H4 (cell line): Measurements from ENCODE around the gene MTHFD1L. TPM values are rescaled to one million over a fixed set of nuclear protein-coding genes. Genes with fewer than 3 reads are reported as not detected.
A peak's percentile ranks its signal among the peaks of the same experiment; 100 is the strongest.
"Not testable (repeated sequence)": the region's sequence is repeated elsewhere in the genome, so short reads cannot be mapped to it uniquely, and the experiment has no call there.

Source experiments
- DNase-seq: peaks from one replicate; pipeline ENCODE4 v3.0.0-alpha.2; 2015; ENCODE audit warnings: low spot score
- total RNA-seq: library from RNA; depleted of rRNA; stranded (reverse); fragments of >200 nt; shearing (Covaris generic); gene quantifications from 2 replicates; pipeline ENCODE4 v1.2.3, GENCODE V29; 2014; rRNA removed

Gene MTHFD1L
- 16.3 and 20.1 TPM in 2 replicates for total RNA-seq

DNA sequence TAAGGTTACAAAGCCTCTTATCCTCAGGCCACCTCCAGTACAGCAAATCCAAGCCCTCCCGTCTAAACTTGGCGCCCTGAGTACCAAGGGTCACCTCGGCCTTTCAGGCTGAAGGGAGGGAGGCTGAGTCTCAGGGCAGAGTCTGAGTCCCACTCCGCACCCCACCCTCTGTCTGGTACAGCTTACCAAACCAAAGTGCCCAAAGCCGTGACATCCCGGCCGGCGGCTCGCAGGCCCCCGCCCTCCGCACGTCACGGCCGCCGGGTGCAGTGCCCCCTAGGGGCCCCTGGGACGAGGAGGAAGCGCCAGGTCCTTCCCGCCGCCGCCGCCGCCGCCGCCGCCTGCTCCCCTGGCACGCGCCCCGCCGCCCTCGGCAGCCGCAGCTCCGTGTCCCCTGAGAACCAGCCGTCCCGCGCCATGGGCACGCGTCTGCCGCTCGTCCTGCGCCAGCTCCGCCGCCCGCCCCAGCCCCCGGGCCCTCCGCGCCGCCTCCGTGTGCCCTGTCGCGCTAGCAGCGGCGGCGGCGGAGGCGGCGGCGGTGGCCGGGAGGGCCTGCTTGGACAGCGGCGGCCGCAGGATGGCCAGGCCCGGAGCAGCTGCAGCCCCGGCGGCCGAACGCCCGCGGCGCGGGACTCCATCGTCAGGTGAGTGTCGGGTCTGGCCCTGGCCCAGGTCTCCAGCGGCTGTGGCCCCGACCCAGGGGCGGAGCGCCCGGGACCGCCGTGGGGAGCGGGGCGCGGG is at the start of gene MTHFD1L:
Gene MTHFD1L (plus strand): TSS at position 297 of the 741 bp plus-strand sequence. CDS start 121 bp downstream, at position 418.
- peak; percentile 61 for DNase-seq

DNA sequence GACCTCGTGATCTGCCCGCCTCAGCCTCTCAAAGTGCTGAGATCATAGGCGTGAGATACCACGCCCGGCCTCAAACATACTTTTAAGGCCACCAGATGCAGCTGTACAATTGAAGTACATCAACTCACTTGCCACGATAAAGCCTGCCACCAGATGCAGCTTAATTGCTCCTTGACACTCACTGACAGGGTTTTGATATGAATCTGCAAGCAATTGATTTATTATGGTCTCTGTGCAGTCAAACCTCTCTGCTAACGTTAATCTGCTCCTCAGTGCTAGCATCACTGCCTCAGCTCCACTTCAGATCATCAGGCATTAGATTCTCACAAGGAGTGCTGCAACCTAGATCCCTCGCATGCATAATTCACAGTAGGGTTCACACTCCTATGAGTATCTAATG is 48.9 kb upstream of the MTHFD1L start:
- DNase-seq: not testable (repeated sequence)

DNA sequence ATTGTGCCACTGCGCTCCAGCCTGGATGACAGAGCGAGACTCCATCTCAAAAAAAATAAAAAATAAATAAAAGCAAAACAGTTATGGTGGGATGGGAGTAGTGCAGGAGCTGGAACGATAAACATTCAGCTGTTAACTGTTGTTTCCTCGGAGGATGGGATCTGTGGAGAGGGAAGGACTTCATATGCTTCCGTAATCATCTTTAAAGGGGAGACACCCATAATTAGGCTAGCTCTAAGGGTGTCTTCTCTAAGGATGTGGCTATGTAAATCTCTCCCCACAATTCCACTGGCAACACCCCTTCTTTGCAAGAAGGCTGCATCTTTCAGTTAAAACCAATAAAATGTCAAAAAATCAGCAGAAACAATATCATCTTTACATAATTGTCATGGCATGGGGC is 42.6 kb upstream of the MTHFD1L start:
- no peak for DNase-seq

DNA sequence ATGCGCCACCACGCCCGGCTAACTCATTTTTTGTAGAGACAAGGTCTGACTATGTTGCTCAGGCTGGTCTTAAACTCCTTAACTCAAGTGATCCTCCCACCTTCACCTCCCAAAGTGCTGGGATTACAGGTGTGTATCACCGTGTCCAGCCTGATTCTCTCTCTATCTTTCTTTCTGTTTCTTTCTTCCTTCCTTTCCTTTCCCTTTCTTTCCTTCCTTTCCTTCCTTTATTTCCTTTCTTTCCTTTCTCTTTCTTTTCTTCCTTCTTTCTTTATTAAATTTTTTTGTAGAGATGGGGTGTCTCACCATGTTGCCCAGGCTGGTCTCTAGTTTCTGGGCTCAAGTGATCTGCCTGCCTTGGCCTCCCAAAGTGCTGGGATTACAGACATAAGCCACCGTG is 38.7 kb upstream of the MTHFD1L start:
- DNase-seq: no peak

DNA sequence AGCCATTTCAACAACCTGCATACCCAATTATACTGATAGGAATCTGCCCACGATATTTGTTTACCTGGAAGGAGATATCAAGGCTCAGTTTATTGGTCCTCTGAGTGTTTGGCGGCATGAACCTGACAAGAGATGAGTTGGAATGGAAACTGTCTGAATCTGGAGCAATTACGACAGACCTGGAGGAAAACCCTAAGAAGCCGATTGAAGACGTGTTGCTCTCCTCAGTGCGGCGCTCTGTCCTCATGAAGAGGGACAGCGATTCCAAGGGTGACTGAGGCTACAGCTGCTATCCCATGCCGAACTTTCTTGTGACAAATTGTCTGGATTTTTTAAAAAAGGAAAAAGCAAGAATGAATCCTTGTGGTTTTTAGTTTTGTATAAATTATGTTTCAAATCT is 37.4 kb upstream of the MTHFD1L start:
- not testable (repeated sequence) for DNase-seq

DNA sequence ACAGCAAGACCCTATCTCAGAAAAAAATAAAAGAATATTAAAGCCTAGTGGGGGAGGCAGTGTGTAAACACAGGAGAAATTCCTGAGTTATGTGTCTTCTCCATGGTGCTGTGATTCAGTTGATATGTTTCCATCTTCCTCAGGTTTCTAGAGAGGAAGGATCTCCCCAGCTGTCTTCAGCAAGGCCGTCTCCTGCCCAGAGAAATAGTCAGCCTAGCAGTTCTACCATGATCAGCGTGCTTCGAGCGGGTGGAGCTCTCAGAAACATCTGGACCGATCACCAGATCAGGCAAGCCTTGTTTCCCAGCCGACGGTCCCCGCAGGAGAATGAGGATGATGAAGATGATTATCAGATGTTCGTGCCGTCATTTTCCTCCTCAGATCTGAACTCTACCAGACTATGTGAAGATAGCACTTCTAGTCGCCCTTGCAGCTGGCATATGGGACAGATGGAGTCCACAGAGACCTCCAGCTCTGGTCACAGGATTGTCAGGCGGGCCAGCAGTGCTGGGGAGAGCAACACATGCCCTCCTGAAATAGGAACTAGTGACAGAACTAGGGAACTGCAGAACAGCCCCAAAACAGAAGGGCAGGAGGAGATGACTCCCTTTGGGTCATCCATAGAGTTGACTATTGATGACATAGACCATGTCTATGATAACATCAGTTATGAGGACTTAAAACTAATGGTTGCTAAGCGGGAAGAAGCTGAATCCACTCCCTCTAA is 34.9 kb upstream of the MTHFD1L start:
- no peak for DNase-seq

DNA sequence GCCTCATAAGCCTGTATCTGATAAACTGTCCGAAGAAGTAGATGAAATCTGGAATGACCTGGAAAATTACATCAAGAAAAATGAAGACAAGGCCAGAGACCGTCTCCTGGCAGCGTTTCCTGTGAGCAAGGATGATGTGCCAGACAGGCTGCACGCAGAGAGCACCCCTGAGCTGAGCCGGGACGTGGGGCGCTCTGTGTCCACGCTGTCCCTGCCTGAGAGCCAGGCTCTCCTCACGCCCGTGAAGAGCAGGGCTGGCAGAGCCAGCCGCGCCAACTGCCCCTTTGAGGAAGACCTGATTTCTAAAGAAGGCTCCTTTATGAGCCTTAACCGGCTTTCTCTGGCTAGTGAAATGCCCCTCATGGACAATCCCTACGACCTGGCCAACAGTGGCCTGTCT is 33.9 kb upstream of the MTHFD1L start:
- no peak for DNase-seq

DNA sequence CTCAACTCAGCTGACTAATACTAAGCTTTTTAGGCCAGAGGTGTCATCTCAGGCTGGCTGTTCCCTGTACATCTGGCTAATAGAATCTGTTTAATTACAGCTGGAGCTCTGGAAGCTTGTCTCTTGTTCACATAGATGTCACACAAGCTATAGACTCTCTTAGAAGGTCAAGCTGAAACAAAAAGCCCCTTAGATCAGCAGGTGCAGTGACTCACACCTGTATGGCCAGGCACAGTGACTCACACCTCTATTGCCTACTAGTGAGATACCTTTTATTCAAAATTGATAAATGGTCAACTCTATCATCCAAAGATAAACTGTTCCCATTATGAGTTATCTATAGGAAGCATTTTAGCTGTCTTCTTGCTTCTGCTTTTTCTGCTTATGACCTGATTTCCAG is 29.9 kb upstream of the MTHFD1L start:
- DNase-seq: no peak

DNA sequence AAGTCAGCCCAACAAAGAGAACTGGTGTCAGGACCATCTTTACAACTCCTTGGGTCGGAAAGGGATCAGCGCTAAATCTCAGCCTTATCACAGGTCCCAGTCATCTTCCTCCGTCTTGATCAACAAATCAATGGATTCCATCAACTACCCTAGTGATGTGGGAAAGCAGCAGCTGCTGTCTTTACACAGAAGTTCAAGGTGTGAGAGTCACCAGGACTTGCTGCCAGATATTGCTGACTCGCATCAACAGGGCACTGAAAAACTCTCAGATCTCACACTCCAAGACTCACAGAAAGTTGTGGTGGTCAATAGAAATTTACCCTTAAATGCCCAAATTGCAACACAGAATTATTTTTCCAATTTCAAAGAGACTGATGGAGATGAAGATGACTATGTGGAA is 25.3 kb upstream of the MTHFD1L start:
- DNase-seq: no peak

DNA sequence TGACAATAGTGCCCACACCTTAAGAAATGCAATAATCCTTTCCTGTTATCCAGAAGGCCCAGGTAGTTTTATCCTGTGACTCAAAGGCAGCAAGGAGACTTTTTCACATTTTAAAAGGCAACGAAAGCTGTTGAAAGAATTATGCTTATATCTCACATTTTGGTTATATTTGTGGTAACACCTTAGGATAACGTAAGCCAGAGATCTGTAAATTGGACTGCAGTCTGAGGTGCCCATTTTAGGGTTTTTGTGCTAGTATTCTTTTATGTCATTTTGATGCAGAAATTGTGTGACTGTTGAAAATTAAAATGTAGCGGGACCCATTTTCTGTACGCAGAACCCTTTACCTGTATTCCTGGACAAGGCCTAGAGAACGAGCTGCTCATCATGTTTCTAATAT is 24.3 kb upstream of the MTHFD1L start:
- DNase-seq: no peak

DNA sequence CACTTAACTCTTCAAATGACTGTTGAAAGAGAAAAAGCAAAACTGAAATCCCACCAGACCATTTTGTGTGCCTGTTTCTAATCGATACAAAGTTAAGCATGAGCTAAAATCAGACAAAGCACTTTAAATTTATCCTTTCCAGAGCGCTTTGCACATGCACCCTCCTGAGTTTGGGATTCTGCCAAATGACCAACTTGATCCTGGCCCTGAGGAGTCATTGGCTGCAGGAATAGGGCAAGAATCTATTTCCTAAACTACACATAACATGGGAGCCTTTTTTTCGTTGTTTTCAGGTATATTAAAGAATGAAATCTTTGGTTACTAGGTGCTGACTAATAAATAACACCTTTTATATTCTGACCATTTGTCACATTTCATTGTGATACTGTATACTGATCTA is 23.8 kb upstream of the MTHFD1L start:
- no peak for DNase-seq

DNA sequence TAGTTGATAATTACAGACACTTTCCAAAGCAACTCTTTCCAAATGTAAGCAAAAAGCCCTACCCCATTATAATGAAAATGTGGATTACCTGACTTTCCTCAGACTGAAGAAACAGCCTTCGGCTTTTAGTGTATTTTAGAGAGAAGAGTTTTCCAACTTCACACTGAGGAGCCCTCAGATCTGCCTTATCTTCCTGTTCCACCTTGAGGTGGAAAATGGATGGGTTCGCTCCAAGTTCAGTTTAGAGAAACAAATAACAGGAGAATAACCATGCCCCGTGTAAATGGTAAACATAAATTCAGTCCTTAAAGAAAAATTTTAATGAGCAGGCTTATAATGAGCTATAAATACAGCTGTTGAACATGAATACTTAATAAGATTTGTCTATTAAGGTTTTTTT is 21.1 kb upstream of the MTHFD1L start:
- DNase-seq: no peak

DNA sequence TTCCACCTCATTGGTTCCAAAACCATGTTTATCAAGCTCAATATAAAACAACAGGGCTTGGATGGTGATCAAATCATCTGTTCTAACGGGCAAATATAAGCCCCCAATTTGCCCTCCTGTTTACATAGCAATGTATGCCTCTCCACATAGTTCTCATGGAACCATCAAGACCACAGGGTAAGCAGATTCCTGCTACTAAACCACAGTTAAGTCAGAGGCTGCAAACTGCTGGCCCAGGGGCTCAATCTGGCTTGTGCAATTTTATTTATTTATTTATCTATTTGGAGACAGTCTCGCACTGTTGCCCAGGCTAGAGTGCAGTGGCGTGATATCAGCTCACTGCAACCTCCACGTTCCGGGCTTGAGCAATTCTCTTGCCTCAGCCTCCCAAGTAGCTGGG is 18.9 kb upstream of the MTHFD1L start:
- peak; percentile 63 for DNase-seq

DNA sequence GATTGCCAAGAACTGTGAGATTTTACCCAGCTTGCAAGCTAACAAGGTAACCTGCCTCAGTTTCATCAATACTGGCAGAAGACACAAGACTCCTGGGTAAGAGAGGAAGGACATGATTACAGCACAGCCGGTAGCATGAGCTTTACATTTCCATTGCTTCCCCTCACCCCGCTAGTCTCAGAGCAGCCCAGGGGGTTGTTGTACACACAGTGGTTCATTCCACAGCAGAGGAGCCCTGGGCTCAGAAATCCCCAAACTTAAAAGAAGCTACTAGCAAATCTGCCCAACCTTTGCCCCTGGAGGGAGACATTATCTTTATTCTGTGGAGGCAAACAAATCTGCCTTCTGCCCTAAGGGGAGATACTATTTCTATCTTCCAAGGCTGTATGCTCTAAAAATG is 17.1 kb upstream of the MTHFD1L start:
- no peak for DNase-seq

DNA sequence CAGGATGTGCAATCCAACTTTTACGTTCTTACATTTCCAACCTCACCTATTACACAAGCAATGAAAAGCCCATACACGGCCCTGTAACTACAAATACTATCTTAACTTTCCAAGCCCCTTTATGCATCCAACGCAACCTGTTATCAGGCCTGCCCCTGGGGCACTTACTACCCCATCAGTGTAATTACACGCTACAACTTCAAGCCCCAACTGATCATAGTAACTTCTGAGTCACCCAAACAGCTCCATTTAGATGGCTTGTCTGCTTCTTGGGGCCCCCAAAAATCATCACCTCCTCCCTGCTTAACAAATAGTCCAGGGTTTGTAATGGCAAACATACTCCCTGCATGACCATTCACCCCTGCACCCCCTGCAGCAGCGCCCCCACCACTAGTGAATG is 11.1 kb upstream of the MTHFD1L start:
- DNase-seq: not testable (repeated sequence)

DNA sequence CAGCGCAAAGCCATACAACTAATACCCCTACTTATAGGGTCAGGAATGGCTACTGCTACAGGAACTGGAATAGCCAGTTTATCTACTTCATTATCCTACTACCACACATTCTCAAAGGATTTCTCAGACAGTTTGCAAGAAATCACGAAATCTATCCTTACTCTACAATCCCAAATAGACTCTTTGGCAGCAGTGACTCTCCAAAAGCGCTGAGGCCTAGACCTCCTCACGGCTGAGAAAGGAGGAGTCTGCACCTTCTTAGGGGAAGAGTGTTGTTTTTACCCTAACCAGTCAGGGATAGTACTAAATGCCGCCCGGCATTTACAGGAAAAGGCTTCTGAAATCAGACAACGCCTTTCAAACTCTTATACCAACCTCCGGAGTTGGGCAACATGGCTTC is 10.3 kb upstream of the MTHFD1L start:
- not testable (repeated sequence) for DNase-seq

DNA sequence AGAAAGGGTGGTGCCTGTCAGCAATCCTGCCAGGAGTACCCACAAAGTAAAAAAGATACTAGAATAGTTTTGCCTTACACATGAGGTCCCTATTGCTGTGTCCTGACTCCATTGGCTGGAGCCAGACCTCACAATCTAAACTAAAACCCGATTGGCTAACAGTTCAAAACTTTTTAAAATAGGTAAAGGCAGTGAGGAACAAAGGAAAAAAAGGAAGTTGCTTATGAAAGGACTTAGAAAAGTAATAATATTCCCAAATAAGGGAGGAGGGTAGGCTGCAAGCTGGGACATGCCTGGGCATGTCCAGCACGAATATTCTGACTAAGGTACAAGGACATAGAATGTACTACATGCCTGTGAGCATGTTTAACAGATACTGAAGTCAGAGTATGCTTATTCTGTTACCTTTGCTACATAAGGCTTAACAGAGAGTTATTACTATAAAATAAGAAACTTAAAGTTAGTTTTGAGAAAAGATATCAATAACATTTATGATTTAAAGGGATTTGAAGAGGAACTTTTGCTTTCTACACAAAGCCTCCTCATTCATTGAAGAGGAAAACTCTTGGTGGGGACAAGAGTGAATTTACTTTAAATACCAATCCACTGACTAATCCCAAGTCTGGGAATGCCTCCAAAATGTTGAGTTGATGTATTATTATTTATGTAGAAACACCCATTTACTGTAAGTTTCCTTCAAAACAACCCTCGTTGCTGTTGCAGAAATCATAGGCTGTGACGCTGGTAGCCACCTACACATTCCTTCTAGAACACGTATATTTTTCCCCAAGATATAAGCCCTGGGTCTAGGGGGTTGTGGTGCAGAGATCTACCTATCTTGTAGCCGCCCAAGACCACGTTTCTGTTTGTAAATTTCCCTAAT is 8.2 kb upstream of the MTHFD1L start:
- peak; percentile 93 for DNase-seq

DNA sequence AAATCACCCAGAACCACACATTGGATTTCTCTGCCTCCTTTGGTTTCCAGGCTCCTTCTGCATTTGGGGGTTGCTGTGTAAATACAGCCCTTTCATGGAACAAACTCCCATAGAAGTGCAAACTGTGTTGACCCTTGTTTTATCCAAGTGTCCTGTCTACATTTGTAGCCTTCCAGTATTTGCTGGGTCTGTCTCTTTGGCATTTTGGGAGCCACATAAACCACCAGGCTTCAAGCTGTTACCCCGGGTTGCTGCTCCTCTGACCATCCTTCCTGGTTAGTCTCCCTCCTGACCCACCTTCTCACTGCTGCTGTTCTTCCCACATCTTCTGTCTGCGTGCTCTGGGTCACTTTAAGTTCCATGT is 7.6 kb upstream of the MTHFD1L start:
- DNase-seq: no peak

DNA sequence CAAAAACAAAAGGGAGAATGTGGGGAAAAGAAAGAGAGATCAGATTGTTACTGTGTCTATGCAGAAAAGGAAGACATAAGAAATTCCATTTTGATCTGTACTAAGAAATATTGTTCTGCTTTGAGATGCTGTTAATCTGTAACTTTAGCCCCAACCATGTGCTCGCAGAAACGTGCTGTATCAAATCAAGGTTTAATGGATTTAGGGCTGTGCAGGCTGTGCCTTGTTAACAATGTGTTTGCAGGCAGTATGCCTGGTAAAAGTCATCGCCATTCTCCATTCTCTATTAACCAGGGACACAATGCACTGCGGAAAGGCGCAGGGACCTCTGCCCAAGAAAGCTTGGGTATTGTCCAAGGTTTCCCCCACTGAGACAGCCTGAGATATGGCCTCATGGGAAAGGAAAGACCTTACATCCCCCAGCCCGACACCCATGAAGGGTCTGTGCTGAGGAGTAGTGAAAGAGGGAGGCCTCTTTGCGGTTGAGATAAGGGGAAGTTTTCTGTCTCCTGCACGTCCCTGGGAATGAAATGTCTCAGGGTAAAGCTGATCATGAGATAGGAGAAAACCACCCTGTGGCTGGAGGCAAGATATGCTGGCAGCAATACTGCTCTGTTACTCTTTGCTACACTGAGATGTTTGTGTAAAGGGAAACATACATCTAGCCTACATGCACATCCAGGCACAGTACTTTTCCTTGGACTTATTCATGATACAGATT is 3.9 kb upstream of the MTHFD1L start:
- peak; percentile 19 for DNase-seq

DNA sequence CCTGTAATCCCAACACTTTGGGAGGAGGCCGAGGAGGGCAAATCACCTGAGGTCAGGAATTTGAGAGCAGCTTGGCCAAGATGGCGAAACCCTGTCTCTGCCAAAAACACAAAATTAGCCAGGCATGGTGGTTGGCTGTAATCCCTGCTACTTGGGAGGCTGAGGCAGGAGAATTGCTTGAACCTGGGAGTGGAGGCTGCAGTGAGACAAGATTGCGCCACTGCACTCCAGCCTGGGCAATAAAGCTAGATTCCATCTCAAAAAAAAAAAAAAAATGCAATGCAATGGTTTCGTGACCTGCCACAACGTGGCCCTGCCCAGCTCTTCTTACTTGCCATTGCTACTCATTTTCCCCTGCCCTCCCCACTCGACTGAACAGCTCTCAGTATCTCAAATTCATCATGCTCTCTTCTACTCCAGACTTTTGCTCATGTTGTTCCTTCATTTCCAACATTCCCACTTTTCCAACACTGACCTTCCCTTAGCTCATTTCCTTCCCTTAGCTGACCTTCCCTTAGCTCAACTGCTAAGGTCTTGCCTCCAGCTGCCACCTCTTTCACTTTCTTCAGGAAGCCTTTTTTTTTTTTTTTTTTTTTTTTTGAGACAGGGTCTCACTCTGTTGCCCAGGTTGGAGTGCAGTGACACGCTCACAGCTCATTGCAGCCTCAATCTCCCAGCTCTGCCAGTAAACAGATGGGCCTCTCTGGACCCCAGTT is 2.1 kb upstream of the MTHFD1L start:
- no peak for DNase-seq

DNA sequence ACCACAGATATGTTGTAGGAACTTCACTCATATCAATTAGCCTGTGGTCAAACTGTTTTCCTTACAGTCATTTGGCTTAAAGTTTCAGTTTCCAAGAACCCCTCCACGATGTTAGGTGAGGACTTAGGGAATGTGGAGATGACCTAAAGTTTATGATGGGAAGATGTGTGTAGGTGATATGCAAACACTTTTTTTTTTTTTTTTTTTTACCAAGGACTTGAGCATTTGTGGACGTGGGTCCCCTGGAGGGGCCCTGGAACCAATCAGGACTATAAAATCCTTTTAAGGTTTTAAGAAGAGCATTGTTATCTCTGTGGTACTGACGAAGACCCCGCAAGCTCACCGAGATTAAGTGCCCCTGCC is 478 bp upstream of the MTHFD1L start:
- DNase-seq: no peak
